Spleen (tissue), 7 donors: Measurements from ENCODE around the gene ANO1.

Source experiments
- POLR2A ChIP-seq, 3 donors: fragments of 450-650 bp; IDR thresholded peaks; one replicate each; pipeline ENCODE4 v1.5.1; 2017; ENCODE audit warnings: antibody characterized with exemption in 3 of 3, mild to moderate bottlenecking in 1 of 3
- POLR2AphosphoS5 ChIP-seq, 3 donors: sonication (generic); formaldehyde crosslinking; IDR thresholded peaks; one replicate each; pipeline ENCODE4 v1.5.1; 2017; ENCODE audit warnings: antibody characterized with exemption in 3 of 3
- TF ChIP-seq, protein P1 (sequence below), 11 experiments: fragments of 200-600 bp in 7 of 11; fragments of 450-650 bp in 4 of 11; sonication (generic) in 4 of 11; IDR thresholded peaks in 8 of 11; conservative IDR thresholded peaks in 3 of 11; 1 replicate in 7 of 11; 2 replicates in 4 of 11; pipeline versions ENCODE4 v1.4.0 to v1.8.0; 2016 to 2021; ENCODE audit warnings: antibody characterized with exemption in 11 of 11, inconsistent platforms in 4 of 11, mild to moderate bottlenecking in 1 of 11
- donor health status: DM: no; HTN: no; CAD: no; lungs with moderate emphysema.
- donor health status: DM: no; HTN: no; CAD: no.
- donor health status: DM: no; HTN: no; CAD: no.

DNA sequence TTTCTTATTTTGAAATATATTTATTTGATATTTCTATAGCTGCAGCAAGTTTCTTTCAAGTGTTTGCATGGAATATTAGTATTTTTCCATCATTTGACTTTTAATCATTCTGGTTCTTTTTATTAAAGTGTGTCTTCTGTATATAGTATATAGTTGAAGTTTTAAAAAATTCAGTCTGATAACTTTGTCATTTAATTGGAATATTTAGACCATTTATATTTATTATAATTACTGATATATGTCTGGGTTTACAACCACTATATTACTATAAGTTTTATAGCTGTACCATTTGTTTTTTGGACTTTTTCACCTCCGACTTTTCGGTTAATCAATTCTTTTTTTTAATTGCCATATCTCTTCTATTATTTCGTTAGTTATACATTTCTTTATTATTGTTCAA, 22.7 kb upstream of the ANO1 start:
- no peak for TF ChIP-seq POLR2A (IDR thresholded peaks at IDR 0.05)
- TF ChIP-seq, protein P1, sequence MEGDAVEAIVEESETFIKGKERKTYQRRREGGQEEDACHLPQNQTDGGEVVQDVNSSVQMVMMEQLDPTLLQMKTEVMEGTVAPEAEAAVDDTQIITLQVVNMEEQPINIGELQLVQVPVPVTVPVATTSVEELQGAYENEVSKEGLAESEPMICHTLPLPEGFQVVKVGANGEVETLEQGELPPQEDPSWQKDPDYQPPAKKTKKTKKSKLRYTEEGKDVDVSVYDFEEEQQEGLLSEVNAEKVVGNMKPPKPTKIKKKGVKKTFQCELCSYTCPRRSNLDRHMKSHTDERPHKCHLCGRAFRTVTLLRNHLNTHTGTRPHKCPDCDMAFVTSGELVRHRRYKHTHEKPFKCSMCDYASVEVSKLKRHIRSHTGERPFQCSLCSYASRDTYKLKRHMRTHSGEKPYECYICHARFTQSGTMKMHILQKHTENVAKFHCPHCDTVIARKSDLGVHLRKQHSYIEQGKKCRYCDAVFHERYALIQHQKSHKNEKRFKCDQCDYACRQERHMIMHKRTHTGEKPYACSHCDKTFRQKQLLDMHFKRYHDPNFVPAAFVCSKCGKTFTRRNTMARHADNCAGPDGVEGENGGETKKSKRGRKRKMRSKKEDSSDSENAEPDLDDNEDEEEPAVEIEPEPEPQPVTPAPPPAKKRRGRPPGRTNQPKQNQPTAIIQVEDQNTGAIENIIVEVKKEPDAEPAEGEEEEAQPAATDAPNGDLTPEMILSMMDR (IDR thresholded peaks at IDR 0.05 in 8 of 11, conservative IDR thresholded peaks at IDR 0.05 in 3 of 11) = no peak
- TF ChIP-seq POLR2AphosphoS5 (IDR thresholded peaks at IDR 0.05) = no peak
